GM12891 (cell line): ENCODE measurements around the gene TRIAP1.

ENCODE experiments used
- POLR2A ChIP-seq: IDR thresholded peaks from 2 replicates; pipeline ENCODE4 v1.6.1; 2011; ENCODE audit warnings: low read depth, low read length, control low read depth
- POLR2AphosphoS5 ChIP-seq: IDR thresholded peaks from 2 replicates; pipeline ENCODE4 v1.6.1; 2011; ENCODE audit warnings: low read depth, low read length, control low read depth
- SPI1 ChIP-seq: IDR thresholded peaks from 2 replicates; pipeline ENCODE4 v1.6.1; 2011; ENCODE audit warnings: low read depth, low read length, control low read depth

- no peak for TF ChIP-seq POLR2AphosphoS5
- no peak for TF ChIP-seq POLR2A
- TF ChIP-seq SPI1: no peak
These were observed 42.3 kb downstream of the TRIAP1 start for GRCh38 chr12:120403869-120404268.
